T-cell (primary cell): ENCODE data around the gene PAX5. TPM values are rescaled to one million over a fixed set of nuclear protein-coding genes. Genes with fewer than 3 reads are reported as not detected.

Experiments
- ATAC-seq, 4 experiments: fragments of 200-7000 bp in 3 of 4; fragments of 150-1000 bp in 1 of 4; cut with Tn5 transposase; replicated peaks in 1 of 4; 1 replicate in 3 of 4; 2 replicates in 1 of 4; pipeline ENCODE4 v1.10.0; 2021; ENCODE audit warnings: moderate library complexity in 3 of 4, mild to moderate bottlenecking in 2 of 4, moderate number of reproducible peaks in 1 of 4
- CTCF ChIA-PET, 2 donors: fragments of 300-600 bp; sonication (Branson Sonifier 250); formaldehyde crosslinking; loops; one replicate each; lab custom pipeline; 2022; ENCODE audit warnings: antibody characterized with exemption in 2 of 2; lab: Charles Lee
- POLR2A ChIA-PET, 2 donors: fragments of 300-600 bp; sonication (Branson Sonifier 250); formaldehyde crosslinking; loops; one replicate each; lab custom pipeline; 2022; ENCODE audit warnings: antibody characterized with exemption in 2 of 2; lab: Charles Lee
- DNase-seq, 35 experiments: peaks; one replicate each; pipeline versions ENCODE4 v3.0.0 to v3.0.0-alpha.2; 2013 to 2023
- H3K27ac ChIP-seq: one replicate; pipeline ENCODE4 v1.5.1; 2013; ENCODE audit warnings: low read length
- H3K27me3 ChIP-seq, 2 experiments: replicated peaks in 1 of 2; 1 replicate in 1 of 2; 2 replicates in 1 of 2; pipeline versions ENCODE4 v1.6.1 to v1.7.0; 2013; ENCODE audit warnings: low read length in 1 of 2, mixed read lengths in 1 of 2; ENCODE audit not compliant: control insufficient read depth in 2 of 2, insufficient read depth in 2 of 2; ENCODE audit errors: extremely low read depth in 1 of 2
- H3K36me3 ChIP-seq, 2 donors: 1 replicate in 1 of 2; 2 replicates in 1 of 2; pipeline versions ENCODE4 v1.6.1 to v1.7.0; 2013; ENCODE audit warnings: low read length in 1 of 2; ENCODE audit not compliant: control insufficient read depth in 2 of 2, insufficient read depth in 1 of 2; ENCODE audit errors: extremely low read depth in 1 of 2
- H3K4me1 ChIP-seq, 2 experiments: 1 replicate in 1 of 2; 2 replicates in 1 of 2; pipeline versions ENCODE4 v1.6.1 to v1.7.0; 2013; ENCODE audit warnings: low read length in 2 of 2, mixed read lengths in 1 of 2; ENCODE audit not compliant: insufficient read depth in 2 of 2, control insufficient read depth in 1 of 2; ENCODE audit errors: extremely low read depth in 1 of 2
- H3K4me3 ChIP-seq, 2 donors: 1 replicate in 1 of 2; 2 replicates in 1 of 2; pipeline versions ENCODE4 v1.5.1 to v1.7.0; 2013; ENCODE audit warnings: mild to moderate bottlenecking in 2 of 2, low read length in 1 of 2, moderate library complexity in 1 of 2; ENCODE audit not compliant: control insufficient read depth in 1 of 2; ENCODE audit errors: extremely low read depth in 1 of 2
- H3K9me3 ChIP-seq: 2 replicates; pipeline ENCODE4 v1.7.0; 2013
- H3K27ac Mint-ChIP-seq, 2 donors: one replicate each; pipeline ENCODE4 v1.8.0; 2020 to 2021; ENCODE audit warnings: mild to moderate bottlenecking in 2 of 2, mixed read lengths in 2 of 2
- H3K27me3 Mint-ChIP-seq, 2 donors: one replicate each; pipeline ENCODE4 v1.8.0; 2021 to 2022; ENCODE audit warnings: mixed read lengths in 2 of 2
- H3K36me3 Mint-ChIP-seq: one replicate; pipeline ENCODE4 v1.8.0; 2021; ENCODE audit warnings: mixed read lengths
- H3K4me1 Mint-ChIP-seq, 3 donors: one replicate each; pipeline ENCODE4 v1.8.0; 2020 to 2022; ENCODE audit warnings: mixed read lengths in 3 of 3, mild to moderate bottlenecking in 1 of 3
- H3K4me3 Mint-ChIP-seq, 3 donors: one replicate each; pipeline ENCODE4 v1.8.0; 2020 to 2022; ENCODE audit warnings: mild to moderate bottlenecking in 3 of 3, mixed read lengths in 3 of 3, moderate library complexity in 3 of 3
- H3K9me3 Mint-ChIP-seq, 3 donors: one replicate each; pipeline ENCODE4 v1.8.0; 2020 to 2022; ENCODE audit warnings: mixed read lengths in 3 of 3
- WGBS: methylation state at CpG from one replicate; pipeline ENCODE4 v1.1.5; 2013; ENCODE audit warnings: missing lambda C conversion rate; ENCODE audit not compliant: insufficient coverage; 5-methylcytosine and 5-hydroxymethylcytosine counted together
- total RNA-seq, 35 experiments: library from RNA in 6 of 35; stranded (reverse) in 6 of 35; fragments of 120-200 nt in 1 of 35; gene quantifications; one replicate each; pipeline versions ENCODE4 v1.2.1 to v1.2.4 and lab custom pipeline; 2013 to 2026

PAX5 gene
- total RNA-seq, 5 donors from 2014 or later (not counting 1 experiment from before 2014, with no cell fraction given), result 1.7 to 12.4 (median 4.4) TPM

GRCh38 chr9:36913393-36914211 is 120.5 kb downstream of the PAX5 start:
- no peak overlapping the region for H3K27ac Mint-ChIP-seq
- no peaks in the 10 kb centered on the region for H3K36me3 Mint-ChIP-seq
- peaks cover 13 to 24% of the 10 kb centered on the region in 2 donors for H3K27me3 Mint-ChIP-seq
- Histone ChIP-seq H3K27ac (no peak overlapping the region), H3K4me1 (no peaks in the 10 kb centered on the region), H3K4me3 (no peak overlapping the region), H3K36me3 (no peaks in the 10 kb centered on the region), H3K9me3 (no peaks in the 10 kb centered on the region), H3K27me3 (peaks cover 0 to 33% of the 10 kb centered on the region in 2 experiments)
- 81% methylated on average over 3 of the region's 10 CpGs for WGBS
- POLR2A ChIA-PET, result no interaction called here
- ATAC-seq (no peak), DNase-seq (no peak)
- no peak overlapping the region for H3K4me3 Mint-ChIP-seq
- no peaks in the 10 kb centered on the region for H3K9me3 Mint-ChIP-seq
- CTCF ChIA-PET, result no interaction called here
- H3K4me1 Mint-ChIP-seq, result no peaks in the 10 kb centered on the region

- H3K4me3 ChIP-seq, result no peak overlapping the region
- no peak overlapping the region for H3K4me3 Mint-ChIP-seq
- DNase-seq, result no peak
- H3K9me3 ChIP-seq, result no peaks in the 10 kb centered on the region
- H3K27me3 Mint-ChIP-seq, result peaks cover 13 to 27% of the 10 kb centered on the region in 2 donors
- CTCF ChIA-PET, result no interaction called here
- POLR2A ChIA-PET, result no interaction called here
- H3K36me3 ChIP-seq, result no peaks in the 10 kb centered on the region
- no peaks in the 10 kb centered on the region for H3K9me3 Mint-ChIP-seq
- H3K27ac ChIP-seq, result no peak overlapping the region
- no peak for ATAC-seq
- peaks cover 0 to 30% of the 10 kb centered on the region in 2 experiments for H3K27me3 ChIP-seq
- no peak overlapping the region for H3K27ac Mint-ChIP-seq
- H3K4me1 Mint-ChIP-seq, result no peaks in the 10 kb centered on the region
- no peaks in the 10 kb centered on the region for H3K36me3 Mint-ChIP-seq
- 63% methylated on average over 2 of the region's 3 CpGs for WGBS
- no peaks in the 10 kb centered on the region for H3K4me1 ChIP-seq
These were observed 121.4 kb downstream of the PAX5 start for GRCh38 chr9:36912620-36913019.

GRCh38 chr9:36911601-36912412 is 122.3 kb downstream of the PAX5 start:
- no peaks in the 10 kb centered on the region for H3K36me3 Mint-ChIP-seq
- WGBS, result 21% methylated on average over 6 of the region's 12 CpGs
- Histone ChIP-seq H3K9me3 (no peaks in the 10 kb centered on the region), H3K27me3 (peaks cover 0 to 35% of the 10 kb centered on the region in 2 experiments), H3K4me1 (no peaks in the 10 kb centered on the region), H3K4me3 (no peak overlapping the region), H3K27ac (no peak overlapping the region), H3K36me3 (no peaks in the 10 kb centered on the region)
- H3K27ac Mint-ChIP-seq, result no peak overlapping the region
- DNase-seq (no peak), ATAC-seq (no peak)
- H3K9me3 Mint-ChIP-seq, result no peaks in the 10 kb centered on the region
- no peak overlapping the region for H3K4me3 Mint-ChIP-seq
- POLR2A ChIA-PET, result no interaction called here
- H3K27me3 Mint-ChIP-seq, result peaks cover 13 to 34% of the 10 kb centered on the region in 2 donors
- CTCF ChIA-PET, result interaction anchor here in 1 of 2 donors (0.7 kb wide), 1 partner anchor 80 kb away, joined by 3 read pairs; no protein-coding TSS in a partner anchor
- no peaks in the 10 kb centered on the region for H3K4me1 Mint-ChIP-seq

GRCh38 chr9:36911037-36911436 is 123.0 kb downstream of the PAX5 start:
- H3K9me3 ChIP-seq, result no peaks in the 10 kb centered on the region
- CTCF ChIA-PET, result no interaction called here
- 82% methylated on average over 5 of the region's 6 CpGs for WGBS

GRCh38 chr9:36906492-36906891 is 127.6 kb downstream of the PAX5 start:
- DNase-seq, result no peak
- no peak for ATAC-seq
- H3K36me3 Mint-ChIP-seq, result no peaks in the 10 kb centered on the region
- no peaks in the 10 kb centered on the region for H3K9me3 ChIP-seq
- H3K27ac Mint-ChIP-seq, result no peak overlapping the region
- WGBS, result 75% methylated on average over 2 of the region's 6 CpGs
- H3K9me3 Mint-ChIP-seq, result no peaks in the 10 kb centered on the region
- POLR2A ChIA-PET, result no interaction called here
- H3K4me3 ChIP-seq, result no peak overlapping the region
- no peaks in the 10 kb centered on the region for H3K4me1 ChIP-seq
- no peaks in the 10 kb centered on the region for H3K36me3 ChIP-seq
- peaks cover 26 to 44% of the 10 kb centered on the region in 2 donors for H3K27me3 Mint-ChIP-seq
- peaks cover 0 to 30% of the 10 kb centered on the region in 2 experiments for H3K27me3 ChIP-seq
- H3K27ac ChIP-seq, result no peak overlapping the region
- H3K4me3 Mint-ChIP-seq, result no peak overlapping the region
- CTCF ChIA-PET, result no interaction called here
- no peaks in the 10 kb centered on the region for H3K4me1 Mint-ChIP-seq

More at GRCh38 chr9:36911037-36911436, 123.0 kb downstream of the PAX5 start:
- POLR2A ChIA-PET, result no interaction called here
- Mint-ChIP-seq H3K36me3 (no peaks in the 10 kb centered on the region), H3K4me1 (no peaks in the 10 kb centered on the region), H3K27me3 (peaks cover 15 to 40% of the 10 kb centered on the region in 2 donors), H3K4me3 (no peak overlapping the region), H3K9me3 (no peaks in the 10 kb centered on the region), H3K27ac (no peak overlapping the region)
- Histone ChIP-seq H3K4me3 (no peak overlapping the region), H3K27me3 (peaks cover 0 to 39% of the 10 kb centered on the region in 2 experiments), H3K36me3 (no peaks in the 10 kb centered on the region), H3K27ac (no peak overlapping the region), H3K4me1 (no peaks in the 10 kb centered on the region)
- ATAC-seq, result no peak
- no peak for DNase-seq

GRCh38 chr9:36905101-36906066 is 128.7 kb downstream of the PAX5 start:
- Histone ChIP-seq H3K9me3 (no peaks in the 10 kb centered on the region), H3K4me1 (no peaks in the 10 kb centered on the region), H3K27ac (no peak overlapping the region), H3K27me3 (peaks cover 0 to 24% of the 10 kb centered on the region in 2 experiments), H3K36me3 (no peaks in the 10 kb centered on the region), H3K4me3 (no peak overlapping the region)
- Mint-ChIP-seq H3K27me3 (peaks cover 26 to 38% of the 10 kb centered on the region in 2 donors), H3K27ac (no peak overlapping the region), H3K4me3 (no peak overlapping the region), H3K36me3 (no peaks in the 10 kb centered on the region), H3K4me1 (no peaks in the 10 kb centered on the region), H3K9me3 (no peaks in the 10 kb centered on the region)
- DNase-seq (no peak), ATAC-seq (no peak)
- ChIA-PET POLR2A (no interaction called here), CTCF (no interaction called here)
- WGBS, result 81% methylated on average over 5 of the region's 10 CpGs
